ENCODE measurements around the gene U2AF2.

GRCh38 chr19:55654323-55654867 is 440 bp upstream of the U2AF2 start:
- TF ChIP-seq, protein P1, sequence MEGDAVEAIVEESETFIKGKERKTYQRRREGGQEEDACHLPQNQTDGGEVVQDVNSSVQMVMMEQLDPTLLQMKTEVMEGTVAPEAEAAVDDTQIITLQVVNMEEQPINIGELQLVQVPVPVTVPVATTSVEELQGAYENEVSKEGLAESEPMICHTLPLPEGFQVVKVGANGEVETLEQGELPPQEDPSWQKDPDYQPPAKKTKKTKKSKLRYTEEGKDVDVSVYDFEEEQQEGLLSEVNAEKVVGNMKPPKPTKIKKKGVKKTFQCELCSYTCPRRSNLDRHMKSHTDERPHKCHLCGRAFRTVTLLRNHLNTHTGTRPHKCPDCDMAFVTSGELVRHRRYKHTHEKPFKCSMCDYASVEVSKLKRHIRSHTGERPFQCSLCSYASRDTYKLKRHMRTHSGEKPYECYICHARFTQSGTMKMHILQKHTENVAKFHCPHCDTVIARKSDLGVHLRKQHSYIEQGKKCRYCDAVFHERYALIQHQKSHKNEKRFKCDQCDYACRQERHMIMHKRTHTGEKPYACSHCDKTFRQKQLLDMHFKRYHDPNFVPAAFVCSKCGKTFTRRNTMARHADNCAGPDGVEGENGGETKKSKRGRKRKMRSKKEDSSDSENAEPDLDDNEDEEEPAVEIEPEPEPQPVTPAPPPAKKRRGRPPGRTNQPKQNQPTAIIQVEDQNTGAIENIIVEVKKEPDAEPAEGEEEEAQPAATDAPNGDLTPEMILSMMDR (IDR thresholded peaks at IDR 0.05 in 4 of 5, conservative IDR thresholded peaks at IDR 0.05 in 1 of 5), result no peak
- no peak for TF ChIP-seq POLR2A (IDR thresholded peaks at IDR 0.05)

All from gastrocnemius medialis (tissue), 4 donors.